HG02642 (cell line): ENCODE results near the gene BCAS3.
"Not testable (repeated sequence)": the region's sequence is repeated elsewhere in the genome, so short reads cannot be mapped to it uniquely, and the experiment has no call there.

Experiments
- ATAC-seq: cut with Tn5 transposase; IDR thresholded peaks from one replicate; pipeline ENCODE4 v1.9.1; 2021; ENCODE audit warnings: mild to moderate bottlenecking; ENCODE audit not compliant: unreplicated experiment, poor library complexity

BCAS3 gene

GRCh38 chr17:61233991-61234750 lies 556.5 kb downstream of the BCAS3 start:
- no peak for ATAC-seq

DNA sequence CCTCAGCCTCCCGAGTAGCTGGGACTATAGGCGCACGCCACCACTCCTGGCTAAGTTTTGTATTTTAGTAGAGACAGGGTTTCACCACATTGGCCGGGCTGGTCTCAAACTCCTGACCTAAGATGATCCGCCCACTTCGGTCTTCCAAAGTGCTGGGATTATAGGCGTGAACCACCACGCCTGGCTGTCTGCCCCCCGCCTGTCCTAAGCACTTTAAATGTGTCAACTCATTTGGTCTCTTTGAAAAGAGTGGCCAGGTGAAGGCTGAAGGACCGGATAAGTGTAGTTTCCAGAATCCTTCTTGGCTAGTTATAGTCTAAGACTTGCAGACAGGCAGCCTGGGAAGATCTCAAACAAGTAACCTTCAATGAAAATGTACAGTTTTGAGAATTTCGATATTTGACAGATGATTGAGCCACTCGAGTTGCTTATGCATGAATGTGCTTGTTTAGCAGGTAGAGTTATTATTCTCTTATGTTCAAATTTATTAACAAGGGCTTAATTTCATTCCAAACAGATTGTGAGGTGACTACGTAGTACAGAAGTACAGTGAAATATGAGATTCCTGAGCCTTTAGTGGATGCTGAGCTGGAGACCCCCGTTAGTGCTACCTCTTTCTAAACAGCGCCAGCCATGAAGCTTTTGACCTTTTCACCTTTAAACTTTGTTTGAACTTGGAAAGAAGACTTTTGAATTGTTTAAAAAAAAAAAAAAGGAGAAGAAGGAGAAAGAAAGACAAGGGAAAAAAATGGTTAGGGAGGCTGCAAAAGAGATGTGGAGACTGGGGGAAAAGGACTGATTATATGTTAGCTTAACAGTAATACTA lies 557.6 kb downstream of the BCAS3 start:
- ATAC-seq = no peak

DNA sequence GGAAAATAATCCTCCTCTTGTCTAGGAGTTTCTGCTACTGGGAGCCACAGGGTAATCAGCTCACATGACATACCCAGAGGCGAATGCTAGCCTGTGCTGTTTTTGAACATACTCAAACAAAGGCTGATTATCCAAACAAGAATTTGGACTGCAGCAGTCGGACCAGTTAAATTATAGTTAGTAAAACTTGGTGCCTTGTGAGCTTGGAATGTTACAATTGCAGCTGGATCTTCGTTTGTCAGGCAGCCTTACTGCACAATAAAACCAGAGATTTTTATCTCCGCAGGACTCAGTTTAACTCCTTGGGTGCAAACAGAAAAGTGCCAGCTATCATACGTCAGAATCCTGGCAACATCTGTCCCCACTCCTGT lies 558.2 kb downstream of the BCAS3 start:
- ATAC-seq = no peak

DNA sequence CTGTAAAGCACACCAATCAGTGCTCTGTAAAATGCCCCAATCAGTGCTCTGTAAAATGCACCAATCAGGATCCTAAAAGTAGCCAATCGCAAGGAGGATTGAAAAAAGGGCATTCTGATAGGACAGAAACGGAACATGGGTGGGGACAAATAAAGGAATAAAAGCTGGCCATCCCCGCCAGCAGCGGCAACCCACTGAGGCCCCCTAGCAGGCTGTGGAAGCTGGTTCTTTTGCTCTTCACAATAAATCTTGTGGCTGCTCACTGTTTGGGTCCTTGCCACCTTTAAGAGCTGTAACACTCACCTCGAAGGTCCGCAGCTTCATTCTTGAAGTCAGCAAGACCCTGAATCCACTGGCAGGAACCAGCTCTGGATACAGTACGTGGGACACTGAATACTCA lies 559.6 kb downstream of the BCAS3 start:
- ATAC-seq = no peak

DNA sequence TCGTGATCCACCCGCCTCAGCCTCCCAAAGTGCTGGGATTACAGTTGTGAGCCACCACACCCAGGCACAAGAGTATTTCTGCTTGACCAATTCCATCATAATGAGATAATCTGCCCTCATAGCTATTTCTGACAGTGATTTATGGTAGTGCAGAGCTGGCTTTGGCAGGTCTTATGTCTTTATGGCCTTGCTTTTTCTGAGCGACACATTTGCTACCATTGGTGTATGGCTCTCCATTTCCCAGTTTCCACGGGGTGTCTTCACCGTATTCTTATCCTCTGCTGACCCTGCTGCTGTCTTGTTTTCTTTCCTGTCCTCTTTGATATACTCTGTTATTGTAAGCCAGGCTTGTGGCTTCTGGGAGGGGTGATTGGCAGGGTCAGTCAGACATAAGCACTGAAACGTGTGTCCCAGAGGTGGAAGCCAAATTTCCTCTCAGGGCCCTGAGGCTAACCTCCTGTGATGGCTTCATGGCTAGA lies 560.8 kb downstream of the BCAS3 start:
- no peak for ATAC-seq

DNA sequence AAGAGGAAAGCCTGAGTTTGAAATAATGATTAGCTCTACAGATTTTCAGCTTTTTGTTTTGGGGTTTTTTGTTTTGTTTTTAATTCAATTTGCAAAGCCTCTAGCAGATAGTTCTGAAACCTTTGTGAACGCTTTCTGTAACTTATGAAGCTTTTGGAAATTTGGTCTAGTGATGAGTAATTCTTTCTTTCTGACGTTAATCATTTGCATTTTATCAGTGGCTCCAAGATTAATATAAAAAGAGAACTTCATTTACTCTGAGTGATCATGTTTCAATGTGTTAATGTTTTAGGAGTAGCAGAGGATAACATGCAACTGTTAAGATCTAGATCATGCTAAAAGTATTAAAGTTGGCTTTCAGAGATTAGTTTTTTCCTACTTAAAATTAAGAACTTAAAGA lies 561.7 kb downstream of the BCAS3 start:
- no peak for ATAC-seq

- no peak for ATAC-seq
Observed at GRCh38 chr17:61239953-61240352, 562.3 kb downstream of the BCAS3 start.

DNA sequence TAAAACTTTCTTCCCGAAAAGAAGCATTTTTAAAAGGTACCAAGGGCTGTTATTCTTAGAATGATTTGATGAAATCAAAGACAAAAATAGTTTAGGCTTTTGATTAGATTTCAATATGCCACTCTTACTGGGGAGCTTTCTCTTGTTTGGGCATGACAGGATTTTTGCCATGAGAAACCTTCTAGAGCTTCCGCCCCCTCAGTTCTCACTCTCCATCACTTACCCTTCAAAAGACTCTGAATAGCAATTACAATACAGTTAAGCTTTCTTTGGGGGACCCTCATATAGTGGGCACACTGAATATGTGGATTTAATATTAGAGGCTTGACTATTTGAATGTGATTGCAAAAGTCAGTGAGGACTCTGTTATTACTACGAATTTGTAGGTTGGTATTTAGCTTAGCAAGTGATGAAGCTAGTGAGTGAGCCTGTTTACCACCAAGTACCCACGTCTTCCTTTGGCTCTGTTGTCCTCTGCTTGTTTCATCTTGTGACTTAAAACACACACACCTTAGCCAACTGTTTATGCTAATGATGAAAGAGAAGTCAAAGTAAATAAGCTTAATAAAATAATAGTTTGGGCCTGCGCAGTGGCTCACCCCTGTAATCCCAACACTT lies 563.3 kb downstream of the BCAS3 start:
- ATAC-seq = no peak

- ATAC-seq = not testable (repeated sequence)
Observed at GRCh38 chr17:61244988-61245387, 567.3 kb downstream of the BCAS3 start.

DNA sequence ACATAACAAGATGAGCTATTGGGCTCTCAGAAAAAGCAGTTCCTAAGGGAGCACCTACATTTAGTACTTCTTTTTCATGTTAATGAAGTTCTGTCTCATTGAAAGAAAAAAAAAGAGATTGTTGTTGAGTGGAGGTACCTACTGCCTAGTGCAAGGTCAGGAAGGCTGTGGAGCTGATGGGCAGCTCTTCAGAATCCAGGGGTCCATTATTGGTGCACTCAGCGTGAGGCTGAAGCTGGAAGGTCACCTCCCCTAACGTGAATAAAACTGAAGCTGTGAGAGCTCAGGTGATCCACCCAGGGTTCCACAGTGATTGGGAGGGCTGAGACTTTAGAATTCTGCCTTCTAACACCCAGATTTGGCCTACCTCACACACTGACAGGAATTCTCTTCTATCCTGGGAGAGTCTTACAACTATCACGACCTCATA lies 568.1 kb downstream of the BCAS3 start:
- no peak for ATAC-seq

- no peak for ATAC-seq
Observed at GRCh38 chr17:61247439-61247838, 569.8 kb downstream of the BCAS3 start.

GRCh38 chr17:61248399-61248798 lies 570.7 kb downstream of the BCAS3 start:
- ATAC-seq = no peak

- no peak for ATAC-seq
Observed at GRCh38 chr17:61249649-61250299, 572.1 kb downstream of the BCAS3 start.

DNA sequence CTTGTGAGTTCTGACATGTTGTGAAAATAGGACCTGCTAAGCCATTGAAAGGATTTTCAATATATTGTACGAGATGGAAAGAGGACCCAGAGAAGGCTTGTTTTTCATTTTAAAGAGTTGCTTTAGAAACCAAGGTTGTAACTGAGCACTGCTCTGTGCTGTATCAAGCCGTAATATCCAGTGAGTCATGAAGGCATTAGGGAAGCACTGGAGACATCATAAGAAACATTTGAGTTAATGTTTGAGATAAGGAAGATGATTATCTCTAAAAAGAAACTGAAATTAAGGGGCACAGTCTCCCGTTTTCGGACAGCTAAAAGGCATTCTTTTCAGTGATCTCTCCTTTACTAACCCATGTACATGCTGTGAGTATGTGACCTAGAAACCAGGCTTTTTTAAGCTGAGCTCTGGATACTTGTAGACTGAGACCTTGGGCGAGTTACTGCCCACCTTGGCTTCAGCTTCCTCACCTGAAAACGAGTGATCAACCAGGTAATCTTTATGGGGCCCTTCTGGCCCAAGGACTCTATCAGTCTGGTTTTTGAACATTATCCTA lies 572.8 kb downstream of the BCAS3 start:
- ATAC-seq = no peak

DNA sequence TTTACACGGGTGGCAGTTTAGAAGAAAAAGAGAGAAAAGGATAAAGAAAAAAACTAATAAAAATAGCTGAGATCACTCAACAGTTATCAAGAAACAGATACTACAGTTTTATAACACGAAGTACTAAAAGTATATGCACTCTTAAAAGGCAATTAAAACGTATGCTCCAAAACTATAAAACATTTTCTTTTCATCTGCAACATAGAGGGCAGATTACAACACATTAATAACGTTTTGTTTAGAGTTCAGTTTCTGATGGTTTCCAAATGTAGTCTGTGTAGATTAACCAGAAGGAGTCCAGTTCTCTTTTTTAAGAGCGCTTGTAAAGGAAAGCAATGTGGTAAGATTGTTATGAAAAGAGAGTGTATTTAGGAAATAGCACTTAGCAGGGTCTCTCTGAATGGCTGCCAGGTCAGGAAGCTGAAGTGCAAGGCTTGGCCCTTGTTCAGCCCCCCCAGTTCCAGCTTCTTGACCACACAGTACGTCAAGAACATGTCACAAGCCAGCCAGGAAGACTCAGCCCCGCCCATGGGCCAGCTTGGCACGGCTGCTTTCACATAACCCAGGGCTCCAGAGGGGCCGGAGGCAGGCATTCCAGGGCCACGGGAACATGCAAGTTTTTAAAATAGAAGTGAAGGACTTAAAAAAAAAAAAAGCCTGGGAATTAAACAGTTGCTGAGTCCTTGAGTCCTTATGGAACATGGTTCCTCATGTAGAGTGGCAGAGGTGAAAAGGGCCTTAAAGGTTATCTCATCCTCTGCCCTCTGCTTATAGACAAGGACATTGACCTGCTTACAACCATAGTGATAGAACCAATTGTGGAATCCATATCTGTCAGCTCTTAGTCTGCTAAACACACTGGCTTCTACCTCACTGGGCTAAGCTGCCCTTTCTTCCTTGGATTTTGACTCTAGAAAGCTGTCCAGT lies 574.6 kb downstream of the BCAS3 start:
- no peak for ATAC-seq

GRCh38 chr17:61253362-61253761 lies 575.7 kb downstream of the BCAS3 start:
- no peak for ATAC-seq

GRCh38 chr17:61253937-61254574 lies 576.4 kb downstream of the BCAS3 start:
- ATAC-seq = no peak

- ATAC-seq = no peak
Observed at GRCh38 chr17:61254904-61255303, 577.3 kb downstream of the BCAS3 start.

DNA sequence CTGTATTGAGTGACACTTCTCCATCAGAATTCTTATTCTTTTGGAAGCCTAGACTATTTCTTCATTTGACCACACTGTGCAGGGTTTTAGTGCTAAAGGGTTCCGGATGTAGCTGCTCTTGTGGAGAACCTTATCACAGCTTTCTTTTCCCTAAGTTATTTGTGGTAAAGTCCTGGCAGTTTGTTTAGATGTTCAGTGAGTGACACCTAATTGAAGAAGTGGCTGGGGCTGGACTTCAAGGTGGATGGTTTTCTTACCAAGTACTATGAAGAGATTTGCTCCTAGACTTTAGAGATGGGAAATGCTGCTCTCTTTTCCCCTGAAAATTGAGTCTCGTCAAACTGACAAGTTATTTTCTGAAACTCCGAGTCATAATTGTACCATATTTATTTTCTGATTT lies 578.0 kb downstream of the BCAS3 start:
- no peak for ATAC-seq
